ENCODE measurements around the gene TXNDC11. TPM values are rescaled to one million over a fixed set of nuclear protein-coding genes. Genes with fewer than 3 reads are reported as not detected.

TXNDC11 gene
- total RNA-seq, 1 experiment from 2014 or later, result 51.3 TPM

DNA sequence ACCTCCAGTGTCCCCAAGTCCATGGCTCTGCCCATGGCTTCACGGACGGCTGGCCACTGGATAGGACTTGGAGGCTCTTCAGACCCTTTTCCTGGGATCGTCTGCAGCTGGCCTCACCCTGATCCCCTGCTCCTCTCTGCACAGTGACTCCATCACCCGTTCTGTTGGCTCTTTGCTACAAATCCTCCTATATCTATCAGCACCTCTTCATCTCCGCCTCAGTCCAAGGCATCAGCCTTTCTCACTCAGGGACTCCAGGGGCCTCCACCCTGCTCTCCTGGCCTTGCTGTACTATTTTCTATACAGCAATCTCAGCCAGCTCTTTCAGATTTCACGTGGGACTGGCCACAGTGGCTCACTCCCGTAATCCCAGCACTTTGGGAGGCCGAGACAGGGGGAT is 85.1 kb downstream of the TXNDC11 start:
- H3K27me3 Mint-ChIP-seq (ENCODE audit: unreplicated experiment), result no peaks in the 10 kb centered on the region
- H3K4me1 Mint-ChIP-seq (ENCODE audit: low read depth, unreplicated experiment), result no peaks in the 10 kb centered on the region
- CTCF ChIA-PET, result no interaction called here
- H3K36me3 Mint-ChIP-seq (ENCODE audit: insufficient read depth, unreplicated experiment), result no peaks in the 10 kb centered on the region
- TF ChIP-seq, protein P1, sequence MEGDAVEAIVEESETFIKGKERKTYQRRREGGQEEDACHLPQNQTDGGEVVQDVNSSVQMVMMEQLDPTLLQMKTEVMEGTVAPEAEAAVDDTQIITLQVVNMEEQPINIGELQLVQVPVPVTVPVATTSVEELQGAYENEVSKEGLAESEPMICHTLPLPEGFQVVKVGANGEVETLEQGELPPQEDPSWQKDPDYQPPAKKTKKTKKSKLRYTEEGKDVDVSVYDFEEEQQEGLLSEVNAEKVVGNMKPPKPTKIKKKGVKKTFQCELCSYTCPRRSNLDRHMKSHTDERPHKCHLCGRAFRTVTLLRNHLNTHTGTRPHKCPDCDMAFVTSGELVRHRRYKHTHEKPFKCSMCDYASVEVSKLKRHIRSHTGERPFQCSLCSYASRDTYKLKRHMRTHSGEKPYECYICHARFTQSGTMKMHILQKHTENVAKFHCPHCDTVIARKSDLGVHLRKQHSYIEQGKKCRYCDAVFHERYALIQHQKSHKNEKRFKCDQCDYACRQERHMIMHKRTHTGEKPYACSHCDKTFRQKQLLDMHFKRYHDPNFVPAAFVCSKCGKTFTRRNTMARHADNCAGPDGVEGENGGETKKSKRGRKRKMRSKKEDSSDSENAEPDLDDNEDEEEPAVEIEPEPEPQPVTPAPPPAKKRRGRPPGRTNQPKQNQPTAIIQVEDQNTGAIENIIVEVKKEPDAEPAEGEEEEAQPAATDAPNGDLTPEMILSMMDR (IDR thresholded peaks at IDR 0.05; ENCODE audit: unreplicated experiment), result no peak
- intact Hi-C loops (cut with micrococcal nuclease; ENCODE audit: unreplicated experiment), result no loop called here
- no peak overlapping the region for H3K4me3 Mint-ChIP-seq (ENCODE audit: low read depth, unreplicated experiment)
- H3K9me3 Mint-ChIP-seq (ENCODE audit: low read depth, unreplicated experiment), result no peaks in the 10 kb centered on the region
- no peak for DNase-seq
- BruUV-seq (replicated peaks), result no TSS peak
- H3K27ac Mint-ChIP-seq (ENCODE audit: unreplicated experiment), result no peak overlapping the region

DNA sequence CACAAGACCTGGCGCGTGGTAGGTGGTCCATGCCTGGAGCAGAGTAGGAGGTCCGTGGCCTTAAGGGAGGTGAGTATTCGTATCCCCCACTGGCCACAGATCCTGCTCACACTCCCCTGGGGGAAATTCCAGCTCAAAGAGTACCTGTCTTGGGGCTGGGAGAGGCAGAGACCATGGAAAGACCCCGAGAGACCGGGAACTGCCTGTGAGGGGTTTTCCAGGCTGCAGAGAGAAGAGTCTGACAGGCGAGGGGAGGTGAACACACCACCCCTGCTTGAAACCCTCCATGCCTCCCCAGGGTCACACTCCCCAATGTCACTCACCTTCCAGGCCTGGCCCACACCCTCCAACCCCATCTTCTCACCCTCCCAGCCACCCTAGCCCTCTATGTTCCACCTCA is 87.0 kb downstream of the TXNDC11 start:
- no peak overlapping the region for H3K4me3 Mint-ChIP-seq (ENCODE audit: low read depth, unreplicated experiment)
- CTCF ChIA-PET, result no interaction called here

DNA sequence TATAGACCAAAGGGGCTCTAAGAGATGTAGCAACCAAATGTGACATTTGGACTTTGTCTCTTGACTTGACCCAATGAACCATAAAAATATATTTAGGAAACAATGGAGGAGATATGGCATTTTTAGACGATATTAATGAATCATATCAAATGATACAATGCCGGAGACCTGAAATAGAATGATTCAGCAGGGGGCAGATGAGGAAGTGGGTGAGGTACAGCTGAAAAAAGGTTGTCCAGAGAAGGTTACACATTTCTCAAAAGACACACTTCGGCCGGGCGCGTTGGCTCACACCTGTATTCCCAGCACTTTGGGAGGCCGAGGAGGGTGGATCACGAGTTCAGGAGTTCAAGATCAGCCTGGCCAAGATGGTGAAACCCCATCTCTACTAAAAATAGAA is 90.9 kb downstream of the TXNDC11 start:
- Mint-ChIP-seq H3K4me3 (ENCODE audit: low read depth, unreplicated experiment) (no peak overlapping the region), H3K27ac (ENCODE audit: unreplicated experiment) (no peak overlapping the region), H3K9me3 (ENCODE audit: low read depth, unreplicated experiment) (no peaks in the 10 kb centered on the region), H3K36me3 (ENCODE audit: insufficient read depth, unreplicated experiment) (peaks cover 11% of the 10 kb centered on the region), H3K27me3 (ENCODE audit: unreplicated experiment) (no peaks in the 10 kb centered on the region), H3K4me1 (ENCODE audit: low read depth, unreplicated experiment) (peaks cover 14% of the 10 kb centered on the region)
- TF ChIP-seq, protein P1 (IDR thresholded peaks at IDR 0.05; ENCODE audit: unreplicated experiment), result no peak
- DNase-seq, result peak; percentile 46
- intact Hi-C loops (cut with micrococcal nuclease; ENCODE audit: unreplicated experiment), result no loop called here
- BruUV-seq (replicated peaks), result no TSS peak
- CTCF ChIA-PET, result interaction anchor here (0.5 to 1.7 kb wide), 6 partner anchors 8 to 252 kb away, joined by 3 to 12 read pairs (median 4); no protein-coding TSS in a partner anchor

More for the DNA sequence above, 87.0 kb downstream of the TXNDC11 start:
- intact Hi-C loops (cut with micrococcal nuclease; ENCODE audit: unreplicated experiment), result no loop called here
- H3K9me3 Mint-ChIP-seq (ENCODE audit: low read depth, unreplicated experiment), result no peaks in the 10 kb centered on the region
- H3K27me3 Mint-ChIP-seq (ENCODE audit: unreplicated experiment), result no peaks in the 10 kb centered on the region
- TF ChIP-seq, protein P1 (IDR thresholded peaks at IDR 0.05; ENCODE audit: unreplicated experiment), result no peak
- H3K4me1 Mint-ChIP-seq (ENCODE audit: low read depth, unreplicated experiment), result peaks cover 14% of the 10 kb centered on the region
- DNase-seq, result no peak
- peaks cover 11% of the 10 kb centered on the region for H3K36me3 Mint-ChIP-seq (ENCODE audit: insufficient read depth, unreplicated experiment)
- no peak overlapping the region for H3K27ac Mint-ChIP-seq (ENCODE audit: unreplicated experiment)
- BruUV-seq (replicated peaks), result no TSS peak

DNA sequence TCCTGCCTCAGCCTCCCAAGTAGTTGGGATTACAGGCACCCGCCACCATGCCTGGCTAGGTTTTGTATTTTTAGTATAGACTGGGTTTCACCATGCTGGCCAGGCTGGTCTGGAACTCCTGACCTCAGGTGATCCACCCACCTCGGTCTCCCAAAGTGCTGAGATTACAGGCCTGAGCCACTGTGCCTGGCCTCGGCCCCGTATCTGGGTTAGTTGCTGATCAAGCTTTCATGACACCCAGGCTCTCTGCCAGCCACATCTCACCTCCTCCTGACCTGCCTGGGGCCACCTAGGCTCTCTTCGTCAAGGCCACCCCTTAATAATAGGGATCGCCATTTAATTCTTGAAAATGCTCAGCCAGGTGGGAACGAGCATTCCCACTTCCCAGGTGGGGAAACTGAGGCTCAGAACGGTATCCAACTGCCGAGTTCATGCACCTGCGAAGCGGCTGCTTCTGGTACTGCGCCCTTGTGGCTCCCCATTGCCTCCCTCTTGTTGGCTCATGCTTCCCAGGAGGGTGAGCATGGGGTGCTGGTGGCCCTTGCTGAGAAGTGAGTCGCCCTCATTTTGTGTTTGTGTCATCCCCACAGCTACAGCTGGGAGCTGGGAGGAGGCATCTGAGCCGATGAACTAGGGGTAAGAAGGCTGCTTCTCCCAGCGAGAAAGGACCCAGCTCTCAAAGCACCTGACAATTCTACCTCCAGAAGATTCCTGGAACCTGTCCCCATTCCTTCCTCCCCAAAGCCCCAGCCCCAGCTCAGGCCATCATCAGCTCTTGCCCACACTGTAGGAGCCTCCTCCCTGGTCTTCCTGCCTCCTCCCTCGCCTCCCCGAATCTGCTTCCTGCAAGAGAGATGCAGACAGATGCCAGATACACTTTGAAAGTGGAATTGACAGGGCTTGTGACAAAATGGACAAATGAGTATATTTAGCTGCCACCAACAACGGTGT is 91.7 kb downstream of the TXNDC11 start:
- peaks cover 11% of the 10 kb centered on the region for H3K36me3 Mint-ChIP-seq (ENCODE audit: insufficient read depth, unreplicated experiment)
- no TSS peak for BruUV-seq (replicated peaks)
- intact Hi-C loops (cut with micrococcal nuclease; ENCODE audit: unreplicated experiment), result no loop called here

More for the DNA sequence above, 91.7 kb downstream of the TXNDC11 start:
- TF ChIP-seq, protein P1 (IDR thresholded peaks at IDR 0.05; ENCODE audit: unreplicated experiment), result no peak
- Mint-ChIP-seq H3K4me3 (ENCODE audit: low read depth, unreplicated experiment) (no peak overlapping the region), H3K27ac (ENCODE audit: unreplicated experiment) (peak overlapping the region; percentile 48), H3K27me3 (ENCODE audit: unreplicated experiment) (no peaks in the 10 kb centered on the region), H3K9me3 (ENCODE audit: low read depth, unreplicated experiment) (no peaks in the 10 kb centered on the region), H3K4me1 (ENCODE audit: low read depth, unreplicated experiment) (peaks cover 14% of the 10 kb centered on the region)
- DNase-seq, result no peak
- CTCF ChIA-PET, result interaction anchor here (0.5 to 1.7 kb wide), 6 partner anchors 8 to 251 kb away, joined by 3 to 12 read pairs (median 4); no protein-coding TSS in a partner anchor
